EH (cell line): ENCODE data around the gene UBXN10.
A peak's percentile ranks its signal among the peaks of the same experiment; 100 is the strongest.
"Not testable (repeated sequence)": the region's sequence is repeated elsewhere in the genome, so short reads cannot be mapped to it uniquely, and the experiment has no call there.

Source experiments
- DNase-seq: peaks from one replicate; pipeline ENCODE4 v3.0.0-alpha.2; 2015; ENCODE audit warnings: low read depth

Gene UBXN10

GRCh38 chr1:20202166-20202565 lies 16.3 kb downstream of the UBXN10 start:
- no peak for DNase-seq

- DNase-seq: no peak
These were observed 21.6 kb downstream of the UBXN10 start for GRCh38 chr1:20207546-20207945.

GRCh38 chr1:20209471-20209870 lies 23.6 kb downstream of the UBXN10 start:
- no peak for DNase-seq

GRCh38 chr1:20210736-20211460 lies 25.0 kb downstream of the UBXN10 start:
- DNase-seq: no peak

DNA sequence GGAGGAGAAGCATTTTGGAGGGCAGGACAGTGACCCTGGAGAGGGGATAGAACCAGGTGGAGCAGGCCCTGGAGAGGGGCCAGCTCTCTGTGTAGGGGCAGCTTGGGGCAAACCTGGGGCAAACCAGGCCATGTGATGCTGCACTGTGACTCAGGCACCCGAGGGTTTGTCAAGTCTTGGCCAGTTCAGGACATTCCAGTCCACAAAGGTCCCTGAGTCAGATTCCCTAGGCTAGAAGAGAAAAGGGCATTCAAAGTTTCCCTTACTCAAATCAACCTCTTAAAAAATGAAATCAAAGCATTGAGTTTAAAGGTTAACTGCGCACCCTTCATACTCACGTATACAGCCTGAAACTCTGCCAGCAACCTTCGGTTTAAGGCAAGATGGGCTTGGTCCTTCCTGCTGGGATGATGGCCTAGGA lies 25.6 kb downstream of the UBXN10 start:
- no peak for DNase-seq

- DNase-seq: no peak
These were observed 26.3 kb downstream of the UBXN10 start for GRCh38 chr1:20212085-20212684.

DNA sequence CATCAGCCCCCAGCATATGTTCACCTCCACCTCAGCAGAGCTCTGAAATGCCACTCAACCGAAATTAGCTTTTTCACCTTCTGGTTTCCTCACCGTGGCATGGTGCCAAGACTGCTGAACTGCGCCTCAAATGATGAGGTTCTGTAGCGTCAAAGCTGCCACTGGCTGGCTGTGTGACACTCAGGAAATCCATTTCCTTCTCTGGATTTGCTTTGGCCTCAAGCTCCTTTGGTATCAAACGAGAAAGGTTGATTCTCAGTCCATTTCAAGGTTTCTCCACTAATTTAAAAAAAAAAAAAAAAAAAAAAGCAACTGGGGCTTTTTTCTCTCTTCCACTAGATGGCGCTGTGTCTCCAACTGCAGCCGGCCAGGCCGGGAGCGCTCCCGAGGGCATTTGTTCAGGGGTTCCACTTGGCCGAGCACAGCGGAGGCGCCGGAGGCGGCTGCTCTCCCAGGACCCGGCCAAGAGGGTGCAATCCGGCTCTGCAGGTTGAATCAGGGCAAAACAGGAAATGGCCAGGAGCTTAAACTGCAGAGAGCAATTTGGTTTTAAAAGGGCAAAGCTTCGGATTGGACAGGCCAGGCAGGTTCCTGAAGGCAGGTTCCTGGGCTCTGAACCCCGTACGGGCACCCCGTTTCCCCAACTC lies 26.9 kb downstream of the UBXN10 start:
- DNase-seq: peak; percentile 58

GRCh38 chr1:20215716-20216115 lies 29.8 kb downstream of the UBXN10 start:
- no peak for DNase-seq

- DNase-seq: peak; percentile 15
These were observed 30.7 kb downstream of the UBXN10 start for GRCh38 chr1:20216574-20216973.

GRCh38 chr1:20219053-20219452 lies 33.2 kb downstream of the UBXN10 start:
- not testable (repeated sequence) for DNase-seq

DNA sequence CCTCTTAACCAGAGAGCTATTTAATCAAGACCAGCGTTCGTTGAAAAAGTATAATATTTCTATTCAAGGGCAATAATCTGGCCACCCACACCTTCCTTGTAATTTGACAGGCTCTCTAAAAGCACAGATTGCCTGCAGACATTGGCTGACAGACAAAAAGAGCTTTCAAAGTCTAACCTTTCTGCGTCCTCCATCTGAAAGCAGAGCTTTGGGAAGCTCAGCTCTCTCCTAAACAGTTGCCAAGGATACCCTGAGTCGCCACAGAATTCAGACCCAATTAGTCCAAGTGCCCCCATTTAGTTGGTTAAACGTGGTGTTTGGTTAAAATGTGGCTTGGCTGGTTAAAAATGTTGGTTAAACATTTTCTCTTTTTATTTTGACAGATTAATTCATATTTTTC lies 34.1 kb downstream of the UBXN10 start:
- no peak for DNase-seq

- DNase-seq: no peak
These were observed 37.2 kb downstream of the UBXN10 start for GRCh38 chr1:20223106-20223505.

DNA sequence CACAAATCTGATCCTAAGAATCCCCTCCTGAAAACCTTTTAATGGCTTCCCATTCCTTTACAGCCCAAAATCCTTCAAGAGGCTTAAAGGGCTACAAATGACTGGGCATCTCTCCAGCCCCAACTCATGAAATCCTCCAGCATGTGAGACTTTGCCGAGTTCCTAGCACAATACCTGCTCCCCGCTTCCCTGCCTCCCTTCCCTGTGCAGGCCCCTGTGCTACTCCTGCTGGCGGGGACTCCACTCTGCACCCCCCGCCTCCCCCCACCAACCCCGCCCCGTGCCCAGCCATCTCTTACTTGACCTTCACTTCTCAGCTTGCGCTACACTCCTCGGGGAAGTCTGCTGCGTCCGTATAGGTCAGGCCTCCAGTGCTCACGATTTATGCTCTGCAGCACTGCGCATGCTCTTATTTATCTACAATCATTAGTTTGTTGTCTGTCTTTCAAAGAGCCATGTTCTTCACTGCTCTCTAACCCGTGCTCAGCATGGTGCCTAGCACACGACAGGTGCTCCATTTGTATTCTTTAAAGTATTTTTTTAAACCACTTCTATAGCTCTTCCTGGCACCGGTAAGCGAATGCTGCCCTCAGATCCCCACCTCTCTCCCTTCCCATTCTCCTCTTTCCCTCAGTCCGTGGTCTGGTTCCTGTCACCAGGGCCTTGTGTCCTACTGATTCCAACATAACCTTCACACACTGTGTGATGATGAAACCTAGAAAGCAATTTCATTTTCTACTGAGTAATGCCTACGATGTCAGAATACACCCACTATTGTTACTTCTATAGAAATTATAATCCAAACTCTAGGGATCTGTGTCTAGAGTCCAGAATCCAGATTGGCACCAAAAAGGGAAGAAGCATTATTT lies 37.9 kb downstream of the UBXN10 start:
- no peak for DNase-seq

- DNase-seq: no peak
These were observed 38.6 kb downstream of the UBXN10 start for GRCh38 chr1:20224546-20224945.

DNA sequence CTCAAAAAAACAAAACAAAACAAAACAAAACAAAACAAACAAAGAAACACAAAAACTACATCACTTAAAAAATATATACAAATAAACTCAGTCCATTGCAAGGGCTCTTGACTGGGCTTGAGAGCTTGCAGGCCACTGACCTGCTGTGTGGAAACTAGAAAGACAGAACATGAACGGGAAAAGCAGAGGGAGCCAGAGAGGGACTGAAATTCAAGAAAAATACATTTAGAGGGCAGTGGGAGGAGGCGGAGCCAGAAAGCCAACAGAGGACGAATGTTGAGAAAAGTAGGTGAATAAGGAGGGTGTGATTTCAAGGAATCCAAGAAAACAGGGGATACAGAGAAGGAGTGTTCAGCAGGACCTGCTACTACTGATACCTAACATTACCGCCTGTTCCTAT lies 41.8 kb downstream of the UBXN10 start:
- no peak for DNase-seq

DNA sequence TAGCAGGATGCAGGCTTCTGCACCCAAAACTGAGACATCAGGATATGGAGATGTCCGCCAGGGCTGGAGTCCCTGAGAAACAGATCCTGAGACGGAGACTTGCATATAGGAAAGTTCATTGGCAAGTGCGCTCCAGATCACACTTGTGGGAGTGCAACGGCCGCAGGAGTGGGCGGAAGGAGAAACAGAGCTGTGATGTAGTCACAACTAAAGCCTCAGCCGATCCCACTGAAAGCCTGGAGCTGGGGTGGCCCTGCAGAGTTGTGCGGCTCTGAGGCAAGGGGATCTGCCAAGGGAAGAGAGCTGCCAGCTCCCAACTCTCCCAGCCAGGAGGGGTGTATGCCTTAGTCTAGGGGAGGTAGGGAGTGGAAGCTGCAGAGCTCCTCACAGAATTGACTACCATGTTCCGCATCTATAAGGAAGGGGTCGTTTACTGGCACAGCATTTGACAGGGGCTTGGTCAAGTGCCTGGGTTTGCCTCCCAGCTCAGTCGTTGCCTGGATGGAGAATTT lies 42.5 kb downstream of the UBXN10 start:
- DNase-seq: no peak

DNA sequence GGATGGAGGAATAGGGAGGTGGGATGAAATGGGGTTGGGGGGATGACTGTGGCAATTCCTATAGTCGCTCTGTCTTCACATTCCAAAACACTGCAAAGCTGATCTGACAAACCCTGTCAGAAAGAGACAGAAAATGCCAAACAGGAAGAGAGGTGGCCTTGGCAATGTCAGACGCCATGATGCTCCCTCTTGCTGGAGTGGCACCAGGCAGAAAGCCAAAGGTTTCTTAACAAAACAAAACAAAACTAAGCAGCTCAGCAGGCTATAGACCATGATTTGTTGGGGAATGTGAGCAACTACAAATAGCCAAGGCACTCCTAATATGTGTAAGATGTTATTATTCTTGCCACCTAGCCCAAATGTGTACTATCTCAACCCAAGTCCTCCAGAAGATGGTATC lies 43.3 kb downstream of the UBXN10 start:
- DNase-seq: no peak

DNA sequence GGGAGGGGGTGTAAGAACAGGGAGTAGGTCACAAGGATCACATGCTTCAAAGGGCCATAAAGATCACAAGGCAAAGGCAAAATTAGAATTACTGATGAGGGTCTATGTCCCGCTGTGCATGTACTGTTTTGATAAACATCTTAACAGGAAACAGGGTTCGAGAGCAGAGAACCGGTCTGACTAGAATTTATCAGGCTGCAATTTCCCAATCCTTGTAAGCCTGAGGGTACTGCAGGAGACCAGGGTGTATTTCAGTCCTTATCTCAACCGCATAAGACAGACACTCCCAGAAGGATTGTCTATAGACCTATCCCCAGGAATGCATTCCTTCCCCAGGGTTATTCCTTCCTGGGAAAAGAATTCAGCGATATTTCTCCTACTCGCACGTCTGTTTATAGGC lies 46.7 kb downstream of the UBXN10 start:
- not testable (repeated sequence) for DNase-seq

DNA sequence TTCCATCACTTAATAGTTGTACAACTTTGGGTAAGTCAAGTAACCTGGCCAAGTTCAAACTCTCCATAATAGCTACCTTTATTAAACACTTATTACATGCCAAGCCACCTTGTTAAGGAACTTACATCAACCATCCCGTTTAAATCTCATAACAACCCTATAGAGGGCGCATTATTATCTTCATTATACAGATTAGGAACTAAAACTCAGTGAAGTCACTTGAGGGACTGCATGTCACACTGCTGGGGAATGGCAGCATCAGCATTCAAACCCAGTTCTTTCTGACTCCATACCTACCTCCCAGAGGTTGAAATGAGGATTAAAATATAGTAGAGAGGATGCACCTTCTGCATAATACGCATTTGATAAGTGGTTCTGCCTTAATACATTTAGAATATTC lies 47.5 kb downstream of the UBXN10 start:
- peak; percentile 18 for DNase-seq

- no peak for DNase-seq
These were observed 48.0 kb downstream of the UBXN10 start for GRCh38 chr1:20233866-20234265.

DNA sequence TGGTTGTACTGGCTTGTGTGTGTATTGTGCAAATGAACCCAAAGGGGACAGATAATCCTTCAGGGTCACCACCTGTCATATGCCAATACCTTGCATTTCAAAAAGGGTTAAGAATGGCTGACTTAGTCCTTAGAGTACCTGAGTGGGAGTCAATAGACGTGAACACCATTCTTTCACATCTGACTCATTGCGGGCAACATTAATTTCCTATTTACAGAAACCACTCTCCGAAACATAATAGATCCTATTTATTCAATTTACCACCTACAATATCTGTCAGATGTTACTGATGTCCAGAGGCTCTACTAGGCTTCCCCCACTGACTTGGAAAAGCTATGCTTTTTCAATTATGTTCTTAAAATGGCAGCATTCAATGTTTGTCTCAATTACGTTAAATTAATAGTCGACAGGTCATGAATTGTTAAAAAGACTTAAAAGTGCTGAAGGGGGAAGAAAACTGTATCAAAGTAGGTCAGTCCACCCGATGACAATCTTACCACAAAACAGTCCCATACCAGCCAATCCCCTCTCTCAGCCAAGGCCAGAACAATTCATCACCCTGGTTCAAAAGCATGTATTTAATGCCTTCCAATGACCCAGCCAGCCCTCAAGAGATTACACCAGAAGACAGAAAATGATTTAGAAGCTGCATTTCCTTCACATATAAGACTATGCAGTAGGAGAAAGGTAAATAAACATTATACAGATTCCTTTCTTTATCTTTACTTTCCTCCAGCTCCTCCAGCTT lies 49.1 kb downstream of the UBXN10 start:
- no peak for DNase-seq

- no peak for DNase-seq
These were observed 51.8 kb downstream of the UBXN10 start for GRCh38 chr1:20237646-20238045.
